PC-3 (cell line): Measurements from ENCODE around the gene KAT6B. TPM values are rescaled to one million over a fixed set of nuclear protein-coding genes. Genes with fewer than 3 reads are reported as not detected.

Source experiments
- ATAC-seq: fragments of 200-7000 bp; cut with Tn5 transposase; 2 replicates; pipeline ENCODE4 v1.9.1; 2020; ENCODE audit warnings: mild to moderate bottlenecking, moderate library complexity
- BruUV-seq: library from RNA; stranded (reverse); fragments of 400-500 nt; replicated peaks from 2 replicates; lab custom pipeline; 2021; lab: Mats Ljungman, UMichigan
- CTCF ChIA-PET: fragments of 300-600 bp; sonication (Branson Sonifier 250); formaldehyde crosslinking; loops from one replicate; lab custom pipeline; 2022; ENCODE audit warnings: antibody characterized with exemption; lab: Charles Lee
- POLR2A ChIA-PET: fragments of 300-600 bp; sonication (Branson Sonifier 250); formaldehyde crosslinking; loops from one replicate; lab custom pipeline; 2022; ENCODE audit warnings: antibody characterized with exemption; ENCODE audit not compliant: unreplicated experiment; lab: Charles Lee
- DNase-seq: peaks from one replicate; pipeline ENCODE4 v3.0.0-alpha.2; 2015
- H2AFZ ChIP-seq: fragments of 300-600 bp; sonication (generic); 2 replicates; pipeline ENCODE4 v1.6.0; 2016; ENCODE audit warnings: antibody characterized with exemption, low read length
- H3F3A ChIP-seq: fragments of 300-600 bp; sonication (generic); one replicate; pipeline ENCODE4 v1.6.0; 2017; ENCODE audit warnings: antibody characterized with exemption, low read length, control low read depth, mild to moderate bottlenecking; ENCODE audit not compliant: unreplicated experiment
- H3K27ac ChIP-seq: fragments of 300-600 bp; sonication (generic); 2 replicates; pipeline ENCODE4 v1.5.1; 2016; ENCODE audit warnings: mild to moderate bottlenecking, low read length
- H3K27me3 ChIP-seq: fragments of 300-600 bp; sonication (generic); 2 replicates; pipeline ENCODE4 v1.6.1; 2016; ENCODE audit warnings: low read length, mixed read lengths
- H3K36me3 ChIP-seq: fragments of 300-600 bp; sonication (generic); 2 replicates; pipeline ENCODE4 v1.6.1; 2016; ENCODE audit warnings: low read depth, mixed run types, low read length, mixed read lengths
- H3K4me1 ChIP-seq: fragments of 300-600 bp; sonication (generic); 2 replicates; pipeline ENCODE4 v1.5.1; 2016; ENCODE audit warnings: low read length; ENCODE audit not compliant: insufficient read depth
- H3K4me2 ChIP-seq: fragments of 300-600 bp; sonication (generic); 2 replicates; pipeline ENCODE4 v1.6.0; 2016; ENCODE audit warnings: low read length
- H3K4me3 ChIP-seq: fragments of 300-600 bp; sonication (generic); 2 replicates; pipeline ENCODE4 v1.5.1; 2016; ENCODE audit warnings: mild to moderate bottlenecking, low read length, mixed read lengths
- H3K79me2 ChIP-seq: fragments of 300-600 bp; sonication (generic); 2 replicates; pipeline ENCODE4 v1.6.1; 2017; ENCODE audit warnings: low read length, mixed read lengths
- H3K9ac ChIP-seq: fragments of 300-600 bp; sonication (generic); 2 replicates; pipeline ENCODE4 v1.6.0; 2016; ENCODE audit warnings: mild to moderate bottlenecking, low read length
- H3K9me2 ChIP-seq: fragments of 300-600 bp; sonication (generic); replicated peaks from 2 replicates; pipeline ENCODE4 v1.6.1; 2016; ENCODE audit warnings: mixed run types, low read length, mixed read lengths
- H3K9me3 ChIP-seq: fragments of 300-600 bp; sonication (generic); 2 replicates; pipeline ENCODE4 v1.6.1; 2016; ENCODE audit warnings: low read length, mixed read lengths
- H4K20me1 ChIP-seq: fragments of 300-600 bp; sonication (generic); 2 replicates; pipeline ENCODE4 v1.6.1; 2016; ENCODE audit warnings: low read length, mixed read lengths
- CTCF ChIP-seq: fragments of 300-600 bp; sonication (generic); conservative IDR thresholded peaks from 2 replicates; pipeline ENCODE4 v1.5.1; 2017; ENCODE audit warnings: antibody characterized with exemption, low read depth, mild to moderate bottlenecking, low read length
- EZH2 ChIP-seq: fragments of 300-600 bp; sonication (generic); IDR thresholded peaks from one replicate; pipeline ENCODE4 v1.6.1; 2017; ENCODE audit warnings: antibody characterized with exemption, mild to moderate bottlenecking, low read length; ENCODE audit not compliant: unreplicated experiment
- EZH2phosphoT487 ChIP-seq: fragments of 300-600 bp; sonication (generic); IDR thresholded peaks from 2 replicates; pipeline ENCODE4 v1.6.1; 2018; ENCODE audit warnings: mild to moderate bottlenecking, antibody characterized with exemption, low read length, borderline replicate concordance
- intact Hi-C: fragments of 100-400 bp; cut with micrococcal nuclease; formaldehyde crosslinking; loops from 2 replicates; pipeline ENCODE4 v1.9.0; 2023
- total RNA-seq: library from RNA; depleted of rRNA; stranded (reverse); fragments of >200 nt; gene quantifications from 2 replicates; pipeline ENCODE4 v1.2.3, GENCODE V29; 2014

KAT6B gene
- total RNA-seq, 1 experiment from 2014 or later = 94.5 TPM

GRCh38 chr10:75057680-75058079, 231.3 kb downstream of the KAT6B start:
- Histone ChIP-seq H3K4me2 (no peak overlapping the region), H3K4me1 (peaks cover 7% of the 10 kb centered on the region; the same call in 1 of the 2 replicates), H4K20me1 (no peaks in the 10 kb centered on the region), H3F3A (no peaks in the 10 kb centered on the region), H3K27me3 (no peaks in the 10 kb centered on the region), H3K9me3 (no peaks in the 10 kb centered on the region), H3K9me2 (no peaks in the 10 kb centered on the region), H3K9ac (no peak overlapping the region), H2AFZ (no peak overlapping the region; the same call in 1 of the 2 replicates), H3K36me3 (no peaks in the 10 kb centered on the region), H3K4me3 (no peak overlapping the region), H3K79me2 (no peaks in the 10 kb centered on the region), H3K27ac (no peak overlapping the region)
- intact Hi-C loops = no loop called here
- DNase-seq (no peak), ATAC-seq (no peak)
- ChIA-PET CTCF (no interaction called here), POLR2A (interaction anchor here (0.6 kb wide), 1 partner anchor 41 kb away, joined by 4 read pairs; no protein-coding TSS in a partner anchor)
- BruUV-seq = no TSS peak
- TF ChIP-seq EZH2phosphoT487 (no peak), EZH2 (no peak), CTCF (no peak)

GRCh38 chr10:75058161-75058560, 231.8 kb downstream of the KAT6B start:
- Histone ChIP-seq H3K9ac (no peak overlapping the region), H3K36me3 (no peaks in the 10 kb centered on the region), H3K4me3 (no peak overlapping the region), H3K9me2 (no peaks in the 10 kb centered on the region), H3K4me1 (peaks cover 7% of the 10 kb centered on the region; the same call in 1 of the 2 replicates), H3F3A (no peaks in the 10 kb centered on the region), H3K9me3 (no peaks in the 10 kb centered on the region), H3K4me2 (no peak overlapping the region), H3K79me2 (no peaks in the 10 kb centered on the region), H3K27me3 (no peaks in the 10 kb centered on the region), H3K27ac (no peak overlapping the region), H2AFZ (no peak overlapping the region; the same call in 1 of the 2 replicates), H4K20me1 (no peaks in the 10 kb centered on the region)
- BruUV-seq = no TSS peak
- ChIA-PET POLR2A (interaction anchor here (0.6 kb wide), 1 partner anchor 41 kb away, joined by 4 read pairs; no protein-coding TSS in a partner anchor), CTCF (no interaction called here)
- intact Hi-C loops = no loop called here
- no peak for DNase-seq
- ATAC-seq = no peak
- TF ChIP-seq CTCF (no peak), EZH2 (no peak), EZH2phosphoT487 (no peak)

GRCh38 chr10:75061709-75062505, 235.5 kb downstream of the KAT6B start:
- no peaks in the 10 kb centered on the region for H3K4me1 ChIP-seq
- CTCF ChIA-PET = interaction anchor here (0.5 kb wide), 1 partner anchor 36 kb away, joined by 3 read pairs; no protein-coding TSS in a partner anchor
- no peaks in the 10 kb centered on the region for H3F3A ChIP-seq
- H3K79me2 ChIP-seq = no peaks in the 10 kb centered on the region
- no peak overlapping the region for H3K9ac ChIP-seq
- TF ChIP-seq EZH2 (no peak), EZH2phosphoT487 (no peak), CTCF (no peak)
- POLR2A ChIA-PET = no interaction called here
- H3K27me3 ChIP-seq = no peaks in the 10 kb centered on the region
- H3K4me2 ChIP-seq = no peak overlapping the region
- H3K9me3 ChIP-seq = no peaks in the 10 kb centered on the region
- DNase-seq = no peak
- no TSS peak for BruUV-seq
- H3K27ac ChIP-seq = no peak overlapping the region
- no peak overlapping the region for H2AFZ ChIP-seq
- ATAC-seq = no peak
- H4K20me1 ChIP-seq = no peaks in the 10 kb centered on the region
- H3K9me2 ChIP-seq = no peaks in the 10 kb centered on the region
- intact Hi-C loops = no loop called here
- no peak overlapping the region for H3K4me3 ChIP-seq
- H3K36me3 ChIP-seq = no peaks in the 10 kb centered on the region
